Testis (tissue), 3 donors: Measurements from ENCODE around the gene VSTM5. TPM values are rescaled to one million over a fixed set of nuclear protein-coding genes. Genes with fewer than 3 reads are reported as not detected.

ENCODE experiments used
- DNase-seq: peaks from one replicate; pipeline ENCODE4 v3.0.0-alpha.2; 2019
- H3K27ac ChIP-seq, 2 donors: fragments of 200-600 bp; sonication (generic); one replicate each; pipeline ENCODE4 v1.5.1; 2019
- H3K27me3 ChIP-seq: fragments of 200-600 bp; sonication (generic); one replicate; pipeline ENCODE4 v1.5.1; 2019
- H3K36me3 ChIP-seq: fragments of 200-600 bp; sonication (generic); one replicate; pipeline ENCODE4 v1.5.1; 2017; ENCODE audit warnings: low read depth; ENCODE audit errors: missing control alignments
- H3K4me1 ChIP-seq: fragments of 200-600 bp; sonication (generic); one replicate; pipeline ENCODE4 v1.5.1; 2019
- H3K4me3 ChIP-seq, 2 donors: fragments of 200-600 bp; sonication (generic); one replicate each; pipeline ENCODE4 v1.5.1; 2017 to 2019
- H3K9me3 ChIP-seq: fragments of 200-600 bp; sonication (generic); one replicate; pipeline ENCODE4 v1.5.1; 2017
- POLR2A ChIP-seq: fragments of 450-650 bp; IDR thresholded peaks from one replicate; pipeline ENCODE4 v1.6.1; 2017; ENCODE audit warnings: antibody characterized with exemption, mild to moderate bottlenecking, moderate library complexity
- WGBS, 2 donors: methylation state at CpG; one replicate each; pipeline ENCODE4 v1.1.5; 2018; 5-methylcytosine and 5-hydroxymethylcytosine counted together
- intact Hi-C: fragments of 100-400 bp; cut with DNase I; formaldehyde crosslinking; loops from one replicate; pipeline ENCODE4 v1.15.1; 2023; ENCODE audit warnings: low total_unique reads
- polyA plus RNA-seq: library from polyadenylated mRNA; stranded (reverse); fragments of 350-450 nt; fragmentation: Illumina TruSeq; extraction: RNeasy Lipid Tissue Mini Kit (QIAGEN cat#74804); gene quantifications from one replicate; pipeline ENCODE4 v1.2.3, GENCODE V29; 2014; ENCODE audit warnings: low read depth, low replicate concordance; ENCODE audit not compliant: insufficient read depth
- total RNA-seq, 2 donors: library from RNA; depleted of rRNA; stranded (reverse); fragments of >200 nt; gene quantifications; one replicate each; pipeline ENCODE4 v1.2.3, GENCODE V29; 2016
- TF ChIP-seq, protein P1 (sequence below), 3 experiments: fragments of 450-650 bp in 2 of 3; fragments of 200-600 bp in 1 of 3; sonication (generic) in 1 of 3; IDR thresholded peaks; one replicate each; pipeline ENCODE4 v1.5.1; 2016 to 2019; ENCODE audit warnings: antibody characterized with exemption in 3 of 3, mild to moderate bottlenecking in 2 of 3, moderate library complexity in 1 of 3

Gene VSTM5
- total and polyA plus RNA-seq, 3 donors from 2014 or later: 0.26 to 0.50 (median 0.31) TPM

DNA sequence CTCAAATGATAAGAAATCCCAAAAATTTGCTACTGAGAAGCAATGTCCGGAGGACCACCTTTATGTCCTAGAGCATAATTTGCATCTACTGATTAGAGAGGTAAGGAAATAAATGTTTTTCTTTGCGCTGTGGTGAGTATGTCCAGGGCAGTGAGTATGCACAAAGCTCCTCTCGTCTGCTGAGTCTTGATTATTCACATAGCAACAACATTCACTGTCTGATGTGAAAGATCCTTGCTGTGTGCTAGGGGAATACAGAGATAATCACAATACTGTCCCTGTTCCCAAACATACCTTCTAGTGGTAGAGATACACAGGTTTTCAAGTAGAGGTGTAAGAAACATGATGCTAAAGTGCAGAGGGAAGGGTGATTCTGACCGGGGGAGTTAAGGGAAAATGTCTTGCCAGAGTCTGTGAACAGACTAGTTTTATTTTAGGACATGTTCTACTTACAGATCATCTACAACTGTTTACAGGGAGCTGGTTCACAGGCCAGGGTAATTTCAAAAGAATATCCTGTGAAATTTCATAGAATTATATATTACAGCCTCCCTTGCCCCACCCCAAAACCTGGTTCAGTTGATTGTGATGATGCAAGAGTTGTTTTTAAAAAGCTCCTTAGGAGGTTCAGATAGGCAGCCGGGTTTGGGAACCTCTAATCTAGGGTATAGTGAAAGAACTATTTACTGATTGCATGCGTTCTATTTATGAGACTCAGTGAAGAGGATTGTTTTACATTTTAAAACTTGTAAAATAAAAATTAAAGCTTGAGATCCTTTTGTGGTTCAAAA, 53.8 kb downstream of the VSTM5 start:
- H3K4me3 ChIP-seq: no peak overlapping the region
- no peaks in the 10 kb centered on the region for H3K27me3 ChIP-seq
- TF ChIP-seq, protein P1, sequence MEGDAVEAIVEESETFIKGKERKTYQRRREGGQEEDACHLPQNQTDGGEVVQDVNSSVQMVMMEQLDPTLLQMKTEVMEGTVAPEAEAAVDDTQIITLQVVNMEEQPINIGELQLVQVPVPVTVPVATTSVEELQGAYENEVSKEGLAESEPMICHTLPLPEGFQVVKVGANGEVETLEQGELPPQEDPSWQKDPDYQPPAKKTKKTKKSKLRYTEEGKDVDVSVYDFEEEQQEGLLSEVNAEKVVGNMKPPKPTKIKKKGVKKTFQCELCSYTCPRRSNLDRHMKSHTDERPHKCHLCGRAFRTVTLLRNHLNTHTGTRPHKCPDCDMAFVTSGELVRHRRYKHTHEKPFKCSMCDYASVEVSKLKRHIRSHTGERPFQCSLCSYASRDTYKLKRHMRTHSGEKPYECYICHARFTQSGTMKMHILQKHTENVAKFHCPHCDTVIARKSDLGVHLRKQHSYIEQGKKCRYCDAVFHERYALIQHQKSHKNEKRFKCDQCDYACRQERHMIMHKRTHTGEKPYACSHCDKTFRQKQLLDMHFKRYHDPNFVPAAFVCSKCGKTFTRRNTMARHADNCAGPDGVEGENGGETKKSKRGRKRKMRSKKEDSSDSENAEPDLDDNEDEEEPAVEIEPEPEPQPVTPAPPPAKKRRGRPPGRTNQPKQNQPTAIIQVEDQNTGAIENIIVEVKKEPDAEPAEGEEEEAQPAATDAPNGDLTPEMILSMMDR (IDR thresholded peaks at IDR 0.05): no peak
- no peak for TF ChIP-seq POLR2A
- H3K36me3 ChIP-seq: no peaks in the 10 kb centered on the region
- no peak overlapping the region for H3K27ac ChIP-seq
- no peaks in the 10 kb centered on the region for H3K4me1 ChIP-seq
- H3K9me3 ChIP-seq: no peaks in the 10 kb centered on the region
- 89 to 90% methylated on average over 6 of the region's 6 CpGs for WGBS, 2 donors
- intact Hi-C loops: no loop called here
- no peak for DNase-seq

DNA sequence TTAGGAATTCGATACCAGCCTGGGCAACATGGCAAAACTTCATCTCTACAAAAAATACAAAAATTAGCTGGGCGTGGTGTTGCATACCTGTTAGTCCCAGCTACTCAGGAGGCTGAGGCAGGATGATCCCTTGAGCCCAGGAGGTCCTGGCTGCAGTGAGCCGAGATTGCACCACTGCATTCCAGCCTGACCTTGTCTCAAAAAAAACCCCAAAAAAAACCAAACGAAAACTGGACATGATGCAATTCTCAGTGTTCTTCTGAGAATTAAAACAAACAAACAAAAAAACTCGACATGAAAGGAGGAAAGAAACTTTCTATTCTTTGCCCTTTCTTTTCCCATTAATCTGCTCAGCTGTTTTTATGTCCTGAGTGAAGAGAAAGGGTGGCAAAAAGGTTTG, 58.9 kb downstream of the VSTM5 start:
- Histone ChIP-seq H3K27me3 (no peaks in the 10 kb centered on the region), H3K4me3 (no peak overlapping the region), H3K9me3 (no peaks in the 10 kb centered on the region), H3K4me1 (no peaks in the 10 kb centered on the region), H3K36me3 (no peaks in the 10 kb centered on the region), H3K27ac (no peak overlapping the region)
- no peak for DNase-seq
- intact Hi-C loops: no loop called here
- 78 to 84% methylated on average over 5 of the region's 5 CpGs for WGBS, 2 donors
- TF ChIP-seq, protein P1 (IDR thresholded peaks at IDR 0.05): no peak
- TF ChIP-seq POLR2A: no peak

DNA sequence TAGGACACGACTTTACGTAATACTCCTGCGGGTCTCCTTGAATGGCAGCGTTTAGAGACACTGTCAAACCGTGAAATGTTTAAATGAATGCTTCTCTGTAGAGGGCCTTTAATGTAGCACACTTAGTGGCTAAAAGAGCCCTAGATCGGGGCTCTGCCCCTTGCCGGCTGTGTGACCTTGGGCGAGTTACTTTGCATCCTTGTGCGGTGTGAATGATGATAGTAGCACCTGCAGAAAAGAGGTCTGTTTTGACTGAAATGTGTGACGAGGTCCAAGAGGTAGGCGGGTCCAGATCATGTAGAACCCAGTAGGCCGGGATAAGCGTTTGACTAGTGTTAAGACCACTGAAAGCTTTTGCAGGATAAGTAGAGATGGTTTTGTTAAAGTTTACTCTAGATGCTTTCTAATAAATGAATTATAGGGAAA, 65.5 kb downstream of the VSTM5 start:
- Histone ChIP-seq H3K27ac (peak overlapping the region; percentile 90 to 92), H3K9me3 (no peaks in the 10 kb centered on the region), H3K27me3 (no peaks in the 10 kb centered on the region), H3K36me3 (no peaks in the 10 kb centered on the region), H3K4me1 (peaks cover 9% of the 10 kb centered on the region), H3K4me3 (peak overlapping the region; percentile 92 to 94)
- 0 to 1% methylated on average over 8 to 13 of the region's 13 CpGs for WGBS, 2 donors
- intact Hi-C loops: no loop called here
- TF ChIP-seq, protein P1 (IDR thresholded peaks at IDR 0.05): no peak
- TF ChIP-seq POLR2A: no peak
- DNase-seq: no peak

DNA sequence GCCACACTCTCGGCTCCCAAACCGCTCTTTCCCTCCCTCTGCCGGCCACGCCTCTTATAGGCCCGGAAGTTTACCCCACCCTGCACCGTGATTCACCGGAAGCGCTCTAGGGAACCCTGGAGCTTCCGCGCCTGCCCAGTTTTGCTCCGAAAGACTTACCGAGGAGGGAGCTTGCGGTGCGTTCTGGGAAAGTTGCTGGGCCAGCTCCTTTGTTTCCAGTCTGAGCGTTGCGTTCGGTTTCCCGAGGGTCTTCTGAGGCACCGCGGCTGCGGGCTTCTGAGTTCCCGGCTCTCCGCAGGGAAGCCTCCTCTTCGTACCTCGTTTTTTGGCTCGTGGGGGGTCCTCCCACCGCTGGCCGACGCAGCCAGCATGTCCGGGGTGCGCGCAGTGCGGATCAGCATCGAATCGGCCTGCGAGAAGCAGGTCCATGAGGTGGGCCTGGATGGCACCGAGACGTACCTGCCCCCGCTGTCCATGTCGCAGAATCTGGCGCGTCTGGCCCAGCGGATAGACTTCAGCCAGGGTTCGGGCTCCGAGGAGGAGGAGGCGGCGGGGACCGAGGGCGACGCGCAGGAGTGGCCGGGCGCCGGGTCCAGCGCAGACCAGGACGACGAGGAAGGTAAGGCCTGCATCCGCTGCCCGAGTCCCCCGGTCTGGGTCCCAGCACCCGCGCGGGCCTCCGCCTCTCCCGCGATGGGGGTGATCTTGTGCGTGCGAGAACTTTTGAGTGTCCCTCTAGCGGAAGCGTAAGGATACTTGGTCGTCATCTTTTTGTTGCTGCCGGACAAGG, 66.1 kb downstream of the VSTM5 start, which contains the start of gene MED17:
TSS of gene MED17 (plus strand) at position 138 of the 790 bp plus-strand sequence. CDS start at position 370, 232 bp downstream.
- H3K27ac ChIP-seq: peak within 1 kb of the TSS; percentile 90 to 92
- H3K27me3 ChIP-seq: no peaks in the 10 kb centered on the region
- 1% methylated on average over 8 to 51 of the region's 72 CpGs for WGBS, 2 donors
- H3K4me3 ChIP-seq: peak within 1 kb of the TSS; percentile 92 to 94
- peaks cover 9% of the 10 kb centered on the region for H3K4me1 ChIP-seq
- intact Hi-C loops: no loop called here
- TF ChIP-seq, protein P1 (IDR thresholded peaks at IDR 0.05): peak; percentile 35 to 51 (median 37)
- TF ChIP-seq POLR2A: peak; percentile 57
- H3K9me3 ChIP-seq: no peaks in the 10 kb centered on the region
- H3K36me3 ChIP-seq: no peaks in the 10 kb centered on the region
- DNase-seq: peak; percentile 97
